Lower lobe of right lung (tissue), 2 donors: ENCODE results near the gene FGD5. TPM values are rescaled to one million over a fixed set of nuclear protein-coding genes. Genes with fewer than 3 reads are reported as not detected.

Source experiments
- ATAC-seq, 2 donors: fragments of 200-7000 bp; cut with Tn5 transposase; one replicate each; pipeline ENCODE4 v1.9.1; 2020 to 2022; ENCODE audit warnings: mild to moderate bottlenecking in 2 of 2, moderate library complexity in 2 of 2
- DNase-seq: peaks from one replicate; pipeline ENCODE4 v3.0.0-alpha.2; 2020
- H3K27ac ChIP-seq: fragments of 200-600 bp; one replicate; pipeline ENCODE4 v1.8.0; 2022
- H3K27me3 ChIP-seq: fragments of 200-600 bp; one replicate; pipeline ENCODE4 v1.8.0; 2022; ENCODE audit warnings: low read depth
- H3K36me3 ChIP-seq: fragments of 200-600 bp; one replicate; pipeline ENCODE4 v1.8.0; 2022; ENCODE audit warnings: mild to moderate bottlenecking
- H3K4me1 ChIP-seq: fragments of 200-600 bp; one replicate; pipeline ENCODE4 v1.8.0; 2022
- H3K4me3 ChIP-seq: fragments of 200-600 bp; one replicate; pipeline ENCODE4 v1.8.0; 2022; ENCODE audit warnings: mild to moderate bottlenecking
- H3K9me3 ChIP-seq: fragments of 200-600 bp; one replicate; pipeline ENCODE4 v1.8.0; 2022
- CTCF ChIP-seq: fragments of 200-600 bp; IDR thresholded peaks from one replicate; pipeline ENCODE4 v1.8.0; 2022; ENCODE audit warnings: antibody characterized with exemption, mild to moderate bottlenecking
- intact Hi-C: fragments of 100-400 bp; cut with DNase I; formaldehyde crosslinking; loops from one replicate; pipeline ENCODE4 v1.11.0; 2022
- total RNA-seq: library from RNA; stranded (reverse); fragmentation: NEBNext Ultra II Directional; extraction: Animal tissue kit (Norgen Biotek cat#: 25700); gene quantifications from one replicate; pipeline ENCODE4 v1.2.1, GENCODE V29; 2021
- donor health status: DM: no; HTN: yes; CAD: no; lungs with severe emphysema.

FGD5 gene
- total RNA-seq, 1 donor from 2014 or later, result 85.0 TPM

- H3K27ac ChIP-seq, result no peak overlapping the region
- DNase-seq (no peak), ATAC-seq (no peak)
- TF ChIP-seq CTCF, result no peak
- H3K27me3 ChIP-seq, result peaks cover 4% of the 10 kb centered on the region
- peaks cover 26% of the 10 kb centered on the region for H3K4me1 ChIP-seq
- no peak overlapping the region for H3K4me3 ChIP-seq
- no peaks in the 10 kb centered on the region for H3K9me3 ChIP-seq
- intact Hi-C loops, result no loop called here
- H3K36me3 ChIP-seq, result peaks cover 19% of the 10 kb centered on the region
These were observed 2.4 kb upstream of the FGD5 start for GRCh38 chr3:14816359-14816758.

DNA sequence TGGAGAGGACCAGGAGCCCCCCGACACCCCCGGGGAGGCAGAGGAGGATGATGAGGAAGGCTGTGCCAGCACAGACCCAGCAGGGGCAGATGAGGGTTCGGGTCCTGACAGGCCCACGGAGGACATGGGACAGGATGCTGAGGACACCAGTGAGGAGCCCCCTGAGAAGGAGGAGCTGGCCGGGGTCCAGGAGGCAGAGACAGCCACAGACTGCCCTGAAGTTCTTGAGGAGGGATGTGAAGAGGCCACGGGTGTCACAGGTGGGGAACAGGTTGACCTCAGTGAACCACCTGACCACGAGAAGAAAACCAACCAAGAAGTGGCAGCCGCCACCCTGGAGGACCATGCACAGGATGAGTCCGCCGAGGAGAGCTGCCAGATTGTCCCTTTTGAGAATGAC, 909 bp downstream of the FGD5 start:
- peaks cover 26% of the 10 kb centered on the region for H3K4me1 ChIP-seq
- intact Hi-C loops, result no loop called here
- H3K9me3 ChIP-seq, result no peaks in the 10 kb centered on the region
- H3K27me3 ChIP-seq, result no peaks in the 10 kb centered on the region
- H3K27ac ChIP-seq, result no peak overlapping the region
- ATAC-seq (no peak), DNase-seq (no peak)
- no peak overlapping the region for H3K4me3 ChIP-seq
- H3K36me3 ChIP-seq, result peaks cover 22% of the 10 kb centered on the region
- TF ChIP-seq CTCF, result no peak

- DNase-seq, result no peak
- Histone ChIP-seq H3K27ac (no peak overlapping the region), H3K27me3 (no peaks in the 10 kb centered on the region), H3K36me3 (peaks cover 22% of the 10 kb centered on the region), H3K4me3 (no peak overlapping the region), H3K4me1 (peaks cover 26% of the 10 kb centered on the region), H3K9me3 (no peaks in the 10 kb centered on the region)
- intact Hi-C loops, result no loop called here
- TF ChIP-seq CTCF, result no peak
- no peak for ATAC-seq
These were observed 1.4 kb downstream of the FGD5 start for GRCh38 chr3:14820156-14820555.

DNA sequence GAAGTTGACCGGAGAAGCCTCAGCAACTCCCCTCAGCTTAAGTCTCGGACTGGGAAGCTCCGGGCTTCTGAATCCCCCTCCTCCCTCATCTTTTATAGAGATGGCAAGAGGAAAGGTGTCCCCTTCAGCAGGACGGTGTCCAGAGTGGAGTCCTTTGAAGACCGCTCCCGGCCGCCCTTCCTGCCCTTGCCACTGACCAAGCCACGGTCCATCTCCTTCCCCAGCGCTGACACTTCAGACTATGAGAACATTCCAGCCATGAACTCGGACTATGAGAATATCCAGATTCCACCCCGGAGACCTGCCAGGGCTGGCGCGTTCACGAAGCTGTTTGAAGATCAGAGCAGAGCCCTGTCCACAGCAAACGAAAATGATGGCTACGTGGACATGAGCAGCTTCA, 2.4 kb downstream of the FGD5 start:
- intact Hi-C loops, result no loop called here
- TF ChIP-seq CTCF, result no peak
- no peak for ATAC-seq
- Histone ChIP-seq H3K4me1 (peaks cover 26% of the 10 kb centered on the region), H3K36me3 (peaks cover 22% of the 10 kb centered on the region), H3K9me3 (no peaks in the 10 kb centered on the region), H3K27ac (no peak overlapping the region), H3K27me3 (no peaks in the 10 kb centered on the region), H3K4me3 (no peak overlapping the region)
- DNase-seq, result no peak

DNA sequence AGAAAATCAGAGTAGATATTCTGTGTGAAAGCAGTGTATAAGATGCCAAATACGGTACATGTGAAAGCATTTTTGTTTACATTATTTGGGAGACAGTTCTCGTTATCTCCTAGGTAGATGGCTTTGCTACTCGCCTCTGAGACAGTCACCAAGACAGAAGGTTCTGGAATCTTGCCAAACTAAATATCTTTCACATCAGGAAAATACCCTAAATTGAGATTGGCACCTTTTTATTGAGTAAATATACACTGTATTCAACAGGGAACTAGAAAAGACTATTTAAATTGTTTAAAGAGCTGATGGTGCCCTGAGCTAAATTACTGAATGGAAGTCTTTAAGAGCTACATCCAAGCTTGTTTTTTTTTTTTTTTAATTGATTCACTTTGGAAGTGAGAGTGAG, 3.4 kb downstream of the FGD5 start:
- Histone ChIP-seq H3K36me3 (peaks cover 22% of the 10 kb centered on the region), H3K4me1 (peaks cover 26% of the 10 kb centered on the region), H3K27me3 (no peaks in the 10 kb centered on the region), H3K27ac (no peak overlapping the region), H3K9me3 (no peaks in the 10 kb centered on the region), H3K4me3 (no peak overlapping the region)
- intact Hi-C loops, result no loop called here
- ATAC-seq (no peak), DNase-seq (no peak)
- no peak for TF ChIP-seq CTCF
